ENCODE measurements around the gene JAZF1. TPM values are rescaled to one million over a fixed set of nuclear protein-coding genes. Genes with fewer than 3 reads are reported as not detected.

The JAZF1 gene
- total RNA-seq, 1 donor from 2014 or later: 0.96 TPM

GRCh38 chr7:28112883-28113540 is 67.6 kb downstream of the JAZF1 start:
- H3K27me3 ChIP-seq (ENCODE audit: control insufficient read depth, insufficient read depth, low read length): no peaks in the 10 kb centered on the region
- TF ChIP-seq, protein P1, sequence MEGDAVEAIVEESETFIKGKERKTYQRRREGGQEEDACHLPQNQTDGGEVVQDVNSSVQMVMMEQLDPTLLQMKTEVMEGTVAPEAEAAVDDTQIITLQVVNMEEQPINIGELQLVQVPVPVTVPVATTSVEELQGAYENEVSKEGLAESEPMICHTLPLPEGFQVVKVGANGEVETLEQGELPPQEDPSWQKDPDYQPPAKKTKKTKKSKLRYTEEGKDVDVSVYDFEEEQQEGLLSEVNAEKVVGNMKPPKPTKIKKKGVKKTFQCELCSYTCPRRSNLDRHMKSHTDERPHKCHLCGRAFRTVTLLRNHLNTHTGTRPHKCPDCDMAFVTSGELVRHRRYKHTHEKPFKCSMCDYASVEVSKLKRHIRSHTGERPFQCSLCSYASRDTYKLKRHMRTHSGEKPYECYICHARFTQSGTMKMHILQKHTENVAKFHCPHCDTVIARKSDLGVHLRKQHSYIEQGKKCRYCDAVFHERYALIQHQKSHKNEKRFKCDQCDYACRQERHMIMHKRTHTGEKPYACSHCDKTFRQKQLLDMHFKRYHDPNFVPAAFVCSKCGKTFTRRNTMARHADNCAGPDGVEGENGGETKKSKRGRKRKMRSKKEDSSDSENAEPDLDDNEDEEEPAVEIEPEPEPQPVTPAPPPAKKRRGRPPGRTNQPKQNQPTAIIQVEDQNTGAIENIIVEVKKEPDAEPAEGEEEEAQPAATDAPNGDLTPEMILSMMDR (IDR thresholded peaks at IDR 0.05; ENCODE audit: insufficient read depth, low read length, poor library complexity, severe bottlenecking): no peak
- H3K36me3 ChIP-seq (ENCODE audit: control insufficient read depth, insufficient read depth, low read length): no peaks in the 10 kb centered on the region
- no peak overlapping the region for H3K4me3 ChIP-seq (ENCODE audit: low read depth, low read length)
- DNase-seq (ENCODE audit: low read depth): no peak

DNA sequence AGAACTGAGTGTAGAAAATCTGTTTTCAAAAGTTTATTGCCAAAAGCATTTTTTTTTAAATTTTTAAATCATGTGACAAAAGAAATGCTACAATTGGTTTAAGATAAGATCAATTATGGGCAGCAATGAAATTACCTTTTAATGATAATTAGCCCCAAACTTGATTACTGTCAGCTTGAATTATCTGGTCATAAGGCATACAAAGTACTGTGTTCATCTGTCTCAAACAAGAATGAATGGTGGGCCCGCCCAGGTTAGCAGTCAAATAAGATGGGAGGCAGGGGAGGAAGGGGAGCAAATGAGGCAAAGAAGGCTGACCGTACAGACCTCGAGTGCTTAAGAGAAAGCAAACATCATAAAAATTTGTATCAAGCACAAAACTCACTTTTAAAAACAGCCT is 68.1 kb downstream of the JAZF1 start:
- H3K36me3 ChIP-seq (ENCODE audit: control insufficient read depth, insufficient read depth, low read length): no peaks in the 10 kb centered on the region
- TF ChIP-seq, protein P1 (IDR thresholded peaks at IDR 0.05; ENCODE audit: insufficient read depth, low read length, poor library complexity, severe bottlenecking): no peak
- no peak for DNase-seq (ENCODE audit: low read depth)
- no peaks in the 10 kb centered on the region for H3K27me3 ChIP-seq (ENCODE audit: control insufficient read depth, insufficient read depth, low read length)
- no peak overlapping the region for H3K4me3 ChIP-seq (ENCODE audit: low read depth, low read length)

DNA sequence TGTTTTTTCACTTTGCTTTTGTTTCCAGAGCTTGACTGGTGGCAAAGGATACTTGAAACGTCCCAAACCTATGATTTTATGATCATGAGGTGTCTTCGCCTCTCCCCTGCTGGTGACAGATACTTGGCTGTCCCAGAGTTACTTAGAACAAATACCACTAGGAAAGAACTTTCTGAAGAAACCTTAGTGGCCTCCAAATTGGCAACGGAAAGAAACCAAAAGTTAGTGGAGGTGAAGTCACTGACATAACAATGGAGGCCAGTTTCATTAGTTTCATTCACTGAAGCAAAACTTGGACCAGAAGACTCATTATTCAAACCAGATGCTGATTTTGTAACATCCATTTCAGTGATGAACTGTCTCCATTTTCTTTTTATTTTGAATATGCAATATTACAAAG is 68.6 kb downstream of the JAZF1 start:
- no peaks in the 10 kb centered on the region for H3K27me3 ChIP-seq (ENCODE audit: control insufficient read depth, insufficient read depth, low read length)
- no peak for DNase-seq (ENCODE audit: low read depth)
- H3K36me3 ChIP-seq (ENCODE audit: control insufficient read depth, insufficient read depth, low read length): no peaks in the 10 kb centered on the region
- no peak overlapping the region for H3K4me3 ChIP-seq (ENCODE audit: low read depth, low read length)
- TF ChIP-seq, protein P1 (IDR thresholded peaks at IDR 0.05; ENCODE audit: insufficient read depth, low read length, poor library complexity, severe bottlenecking): no peak

DNA sequence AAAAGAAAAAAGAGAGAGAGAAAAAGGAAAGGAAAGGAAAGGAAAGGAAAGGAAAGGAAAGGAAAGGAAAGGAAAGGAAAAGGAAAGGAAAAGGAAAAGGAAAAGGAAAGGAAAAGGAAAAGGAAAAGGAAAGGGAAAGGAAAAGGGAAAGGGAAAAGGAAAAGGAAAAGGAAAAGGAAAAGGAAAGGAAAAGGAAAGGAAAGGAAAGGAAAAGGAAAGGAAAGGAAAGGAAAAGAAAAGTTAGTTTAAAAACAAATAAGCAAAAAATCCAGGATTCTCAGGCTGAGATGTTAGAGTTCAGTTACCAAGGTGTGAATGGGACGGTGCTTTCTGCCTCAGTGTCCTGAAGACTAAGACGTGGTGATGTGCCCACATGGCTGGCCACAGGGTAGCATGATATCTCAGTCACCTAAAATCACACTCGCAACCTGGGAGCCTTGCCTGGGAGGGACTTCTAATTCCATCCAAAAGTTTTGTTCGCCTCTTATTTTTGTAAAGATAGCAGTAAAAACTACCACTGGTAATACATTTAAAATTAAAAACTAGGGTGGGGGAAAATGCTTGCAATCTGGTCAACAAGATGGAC is 70.1 kb downstream of the JAZF1 start:
- Histone ChIP-seq H3K4me3 (ENCODE audit: low read depth, low read length) (no peak overlapping the region), H3K36me3 (ENCODE audit: control insufficient read depth, insufficient read depth, low read length) (no peaks in the 10 kb centered on the region), H3K27me3 (ENCODE audit: control insufficient read depth, insufficient read depth, low read length) (no peaks in the 10 kb centered on the region)
- no peak for DNase-seq (ENCODE audit: low read depth)
- TF ChIP-seq, protein P1 (IDR thresholded peaks at IDR 0.05; ENCODE audit: insufficient read depth, low read length, poor library complexity, severe bottlenecking): no peak

- DNase-seq (ENCODE audit: low read depth): no peak
- H3K36me3 ChIP-seq (ENCODE audit: control insufficient read depth, insufficient read depth, low read length): no peaks in the 10 kb centered on the region
- no peaks in the 10 kb centered on the region for H3K27me3 ChIP-seq (ENCODE audit: control insufficient read depth, insufficient read depth, low read length)
- H3K4me3 ChIP-seq (ENCODE audit: low read depth, low read length): no peak overlapping the region
- TF ChIP-seq, protein P1 (IDR thresholded peaks at IDR 0.05; ENCODE audit: insufficient read depth, low read length, poor library complexity, severe bottlenecking): no peak
Measured at GRCh38 chr7:28108747-28109146, 71.8 kb downstream of the JAZF1 start.

- no peak for DNase-seq (ENCODE audit: low read depth)
- TF ChIP-seq, protein P1 (IDR thresholded peaks at IDR 0.05; ENCODE audit: insufficient read depth, low read length, poor library complexity, severe bottlenecking): no peak
- Histone ChIP-seq H3K27me3 (ENCODE audit: control insufficient read depth, insufficient read depth, low read length) (no peaks in the 10 kb centered on the region), H3K36me3 (ENCODE audit: control insufficient read depth, insufficient read depth, low read length) (no peaks in the 10 kb centered on the region), H3K4me3 (ENCODE audit: low read depth, low read length) (no peak overlapping the region)
Measured at GRCh38 chr7:28107960-28108359, 72.6 kb downstream of the JAZF1 start.
